Peyer's patch (tissue), 4 donors: Measurements from ENCODE around the gene NFIB. TPM values are rescaled to one million over a fixed set of nuclear protein-coding genes. Genes with fewer than 3 reads are reported as not detected.

Experiments used
- DNase-seq, 3 donors: peaks; one replicate each; pipeline ENCODE4 v3.0.0-alpha.2; 2017 to 2019
- H3K27ac ChIP-seq, 4 donors: fragments of 200-600 bp; sonication (generic); one replicate each; pipeline ENCODE4 v1.5.1; 2016 to 2019
- H3K27me3 ChIP-seq, 2 donors: fragments of 200-600 bp; sonication (generic); one replicate each; pipeline ENCODE4 v1.5.1; 2019
- H3K36me3 ChIP-seq, 3 donors: fragments of 200-600 bp; sonication (generic); one replicate each; pipeline ENCODE4 v1.5.1; 2016 to 2019
- H3K4me1 ChIP-seq, 4 donors: fragments of 200-600 bp; sonication (generic); one replicate each; pipeline ENCODE4 v1.5.1; 2016 to 2019
- H3K4me3 ChIP-seq, 4 donors: fragments of 200-600 bp; sonication (generic); 1 replicate in 3 of 4; 2 replicates in 1 of 4; pipeline ENCODE4 v1.5.1; 2016 to 2019; ENCODE audit warnings: mild to moderate bottlenecking in 1 of 4
- H3K9me3 ChIP-seq, 4 donors: fragments of 200-600 bp; sonication (generic); one replicate each; pipeline ENCODE4 v1.5.1; 2016 to 2019; ENCODE audit warnings: mild to moderate bottlenecking in 1 of 4
- POLR2A ChIP-seq, 2 donors: fragments of 450-650 bp; IDR thresholded peaks; one replicate each; pipeline ENCODE4 v1.5.1; 2017; ENCODE audit warnings: antibody characterized with exemption in 2 of 2, mild to moderate bottlenecking in 2 of 2, moderate library complexity in 2 of 2
- total RNA-seq, 4 donors: library from RNA; depleted of rRNA; stranded (reverse); fragments of >200 nt; gene quantifications; one replicate each; pipeline ENCODE4 v1.1.0, GENCODE V29; 2016
- TF ChIP-seq, protein P1 (sequence below), 6 experiments: fragments of 450-650 bp in 4 of 6; fragments of 200-600 bp in 2 of 6; sonication (generic) in 1 of 6; IDR thresholded peaks; one replicate each; pipeline ENCODE4 v1.5.1; 2017 to 2019; ENCODE audit warnings: antibody characterized with exemption in 6 of 6, mild to moderate bottlenecking in 3 of 6, moderate library complexity in 1 of 6

Gene NFIB
- total RNA-seq, 4 donors from 2014 or later, result 89.7 to 229 (median 159) TPM

DNA sequence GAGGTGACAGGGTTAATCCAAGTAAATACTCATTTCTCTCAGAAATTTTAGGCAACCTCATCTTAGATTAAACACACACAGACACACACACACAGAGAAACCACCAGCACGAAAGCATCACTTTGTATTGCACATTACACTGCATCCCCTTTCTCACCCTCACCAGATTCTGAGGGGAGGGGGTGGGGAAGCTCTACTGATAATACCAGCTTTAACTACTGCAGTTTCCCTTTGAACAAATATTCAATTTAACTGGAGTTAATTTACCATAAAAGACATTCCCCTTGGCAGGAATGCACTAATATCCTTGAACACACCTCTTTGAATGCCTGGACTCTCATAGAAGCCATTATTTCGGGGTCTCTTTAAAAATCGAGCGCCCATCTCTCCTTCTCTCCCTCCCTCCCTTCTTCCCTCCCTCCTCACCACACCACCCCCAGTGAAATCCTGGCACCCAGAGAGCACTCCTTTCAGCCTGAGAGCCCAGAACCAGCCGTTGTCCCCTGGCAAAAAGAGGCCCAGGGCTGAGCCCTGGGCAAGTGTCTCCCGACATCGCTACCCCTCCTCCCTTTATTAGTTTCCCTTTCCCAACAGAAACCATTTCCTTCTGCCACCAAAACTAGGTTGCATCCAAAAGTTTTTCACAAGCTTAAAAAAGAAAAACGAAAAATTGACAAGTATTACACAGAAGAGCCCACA, 2.8 kb upstream of the NFIB start:
- H3K27me3 ChIP-seq, result no peaks in the 10 kb centered on the region
- peaks cover 0 to 14% (median 3%) of the 10 kb centered on the region in 4 donors for H3K4me1 ChIP-seq
- TF ChIP-seq POLR2A (IDR thresholded peaks at IDR 0.05), result no peak
- TF ChIP-seq, protein P1, sequence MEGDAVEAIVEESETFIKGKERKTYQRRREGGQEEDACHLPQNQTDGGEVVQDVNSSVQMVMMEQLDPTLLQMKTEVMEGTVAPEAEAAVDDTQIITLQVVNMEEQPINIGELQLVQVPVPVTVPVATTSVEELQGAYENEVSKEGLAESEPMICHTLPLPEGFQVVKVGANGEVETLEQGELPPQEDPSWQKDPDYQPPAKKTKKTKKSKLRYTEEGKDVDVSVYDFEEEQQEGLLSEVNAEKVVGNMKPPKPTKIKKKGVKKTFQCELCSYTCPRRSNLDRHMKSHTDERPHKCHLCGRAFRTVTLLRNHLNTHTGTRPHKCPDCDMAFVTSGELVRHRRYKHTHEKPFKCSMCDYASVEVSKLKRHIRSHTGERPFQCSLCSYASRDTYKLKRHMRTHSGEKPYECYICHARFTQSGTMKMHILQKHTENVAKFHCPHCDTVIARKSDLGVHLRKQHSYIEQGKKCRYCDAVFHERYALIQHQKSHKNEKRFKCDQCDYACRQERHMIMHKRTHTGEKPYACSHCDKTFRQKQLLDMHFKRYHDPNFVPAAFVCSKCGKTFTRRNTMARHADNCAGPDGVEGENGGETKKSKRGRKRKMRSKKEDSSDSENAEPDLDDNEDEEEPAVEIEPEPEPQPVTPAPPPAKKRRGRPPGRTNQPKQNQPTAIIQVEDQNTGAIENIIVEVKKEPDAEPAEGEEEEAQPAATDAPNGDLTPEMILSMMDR (IDR thresholded peaks at IDR 0.05), result no peak
- no peak for DNase-seq
- no peaks in the 10 kb centered on the region for H3K36me3 ChIP-seq
- H3K9me3 ChIP-seq, result no peaks in the 10 kb centered on the region
- peak overlapping the region in 3 of 4 donors; percentile 65 to 98 (median 94) for H3K27ac ChIP-seq
- peak overlapping the region in 2 of 4 donors; percentile 87 to 90 for H3K4me3 ChIP-seq

DNA sequence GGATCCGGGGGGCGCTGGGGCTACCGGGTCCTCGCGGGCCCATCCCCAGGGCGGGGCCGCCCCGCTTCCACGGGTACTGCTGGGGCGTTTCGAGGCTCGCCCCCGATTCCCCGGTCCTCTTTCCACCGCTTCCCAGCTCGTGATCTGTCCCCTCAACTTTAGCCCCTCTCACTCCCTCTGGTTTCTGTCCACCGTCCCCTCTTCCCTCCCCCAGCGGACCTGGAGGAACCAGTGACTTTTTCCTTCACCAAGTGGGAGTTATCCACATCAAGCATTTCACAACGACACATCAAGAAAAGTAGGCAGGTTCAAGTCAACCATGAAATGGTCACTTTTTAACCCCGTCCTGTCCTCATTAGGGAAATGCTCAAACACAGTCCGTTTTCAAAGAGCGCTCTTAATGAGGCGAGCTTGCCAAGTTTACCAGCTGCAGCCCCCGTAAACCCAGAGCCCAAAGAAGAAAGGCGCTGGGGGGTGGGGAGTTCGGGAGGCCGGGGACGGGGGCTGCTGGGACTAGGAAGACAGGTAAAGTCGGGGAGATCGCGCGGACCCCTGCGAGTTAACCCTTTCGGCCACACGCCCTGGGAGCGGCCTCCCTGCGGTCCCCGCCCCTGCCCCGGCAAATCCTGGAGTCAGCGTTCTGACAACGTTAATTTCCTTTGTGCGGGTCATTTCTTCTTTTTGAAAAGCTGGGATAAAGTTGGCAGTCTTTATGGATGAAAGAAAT, 2.1 kb upstream of the NFIB start:
- peak overlapping the region; percentile 43 to 90 (median 70) for H3K4me3 ChIP-seq
- H3K9me3 ChIP-seq, result no peaks in the 10 kb centered on the region
- H3K36me3 ChIP-seq, result no peaks in the 10 kb centered on the region
- H3K27me3 ChIP-seq, result no peaks in the 10 kb centered on the region
- peak overlapping the region; percentile 65 to 98 (median 80) for H3K27ac ChIP-seq
- H3K4me1 ChIP-seq, result peaks cover 0 to 14% (median 3%) of the 10 kb centered on the region in 4 donors
- DNase-seq, result peak in 1 of 3 donors; percentile 63
- TF ChIP-seq, protein P1 (IDR thresholded peaks at IDR 0.05), result no peak
- TF ChIP-seq POLR2A (IDR thresholded peaks at IDR 0.05), result no peak

DNA sequence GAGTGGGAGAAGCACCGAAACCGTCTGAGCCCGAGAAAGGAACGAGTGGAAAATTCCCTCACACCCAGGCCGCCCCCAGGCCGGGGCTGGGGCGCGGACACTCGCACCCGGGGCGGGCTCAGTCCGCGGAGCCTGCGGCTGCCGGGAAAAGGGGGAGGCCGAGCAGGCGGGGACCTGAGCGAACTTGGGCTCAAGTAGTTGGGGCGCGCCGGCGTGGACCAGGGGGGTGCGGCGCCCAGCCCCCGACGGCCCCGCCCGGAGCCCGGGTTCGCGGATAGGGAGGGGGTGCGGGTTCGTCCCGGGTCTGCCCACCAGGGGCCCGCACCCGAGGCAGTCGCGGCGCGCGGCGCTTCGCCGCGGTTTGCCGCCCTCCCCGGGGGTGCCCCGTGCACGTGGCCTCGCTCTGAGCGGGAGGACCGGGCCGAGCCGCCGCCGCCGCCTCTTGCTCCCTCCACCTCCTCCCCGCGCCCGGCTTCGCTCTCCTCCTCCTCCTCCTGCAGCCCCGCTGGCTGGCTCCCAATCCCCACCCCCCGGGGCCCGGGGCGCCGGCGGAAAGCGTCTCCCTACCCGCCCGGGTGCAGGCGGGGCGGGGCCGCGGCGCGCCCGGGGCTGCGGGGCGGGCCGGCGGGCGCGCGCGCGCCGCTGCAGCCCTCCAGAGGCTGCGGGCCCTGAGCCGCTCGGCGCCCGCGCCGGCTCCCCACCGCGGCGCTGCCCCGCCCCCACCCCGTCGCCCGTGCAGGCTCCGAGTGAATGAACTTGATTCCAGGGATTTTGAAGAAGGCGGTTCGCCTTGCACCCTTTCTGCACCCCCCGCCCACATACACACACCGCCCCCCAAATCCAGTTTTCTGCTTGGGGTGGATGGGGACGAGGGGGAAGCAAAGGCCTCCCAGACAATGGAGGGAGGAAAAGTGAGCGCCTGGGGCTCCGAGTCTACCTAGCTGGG, 1.3 kb upstream of the NFIB start:
- H3K36me3 ChIP-seq, result no peaks in the 10 kb centered on the region
- no peaks in the 10 kb centered on the region for H3K27me3 ChIP-seq
- peak; percentile 32 to 52 for TF ChIP-seq POLR2A (IDR thresholded peaks at IDR 0.05)
- TF ChIP-seq, protein P1 (IDR thresholded peaks at IDR 0.05), result peak in 2 of 6 experiments; percentile 3 to 21
- peaks cover 0 to 9% (median 3%) of the 10 kb centered on the region in 4 donors for H3K4me1 ChIP-seq
- peak; percentile 34 to 94 (median 90) for DNase-seq
- peak overlapping the region; percentile 70 to 98 (median 90) for H3K27ac ChIP-seq
- H3K4me3 ChIP-seq, result peak overlapping the region; percentile 43 to 90 (median 70)
- no peaks in the 10 kb centered on the region for H3K9me3 ChIP-seq

DNA sequence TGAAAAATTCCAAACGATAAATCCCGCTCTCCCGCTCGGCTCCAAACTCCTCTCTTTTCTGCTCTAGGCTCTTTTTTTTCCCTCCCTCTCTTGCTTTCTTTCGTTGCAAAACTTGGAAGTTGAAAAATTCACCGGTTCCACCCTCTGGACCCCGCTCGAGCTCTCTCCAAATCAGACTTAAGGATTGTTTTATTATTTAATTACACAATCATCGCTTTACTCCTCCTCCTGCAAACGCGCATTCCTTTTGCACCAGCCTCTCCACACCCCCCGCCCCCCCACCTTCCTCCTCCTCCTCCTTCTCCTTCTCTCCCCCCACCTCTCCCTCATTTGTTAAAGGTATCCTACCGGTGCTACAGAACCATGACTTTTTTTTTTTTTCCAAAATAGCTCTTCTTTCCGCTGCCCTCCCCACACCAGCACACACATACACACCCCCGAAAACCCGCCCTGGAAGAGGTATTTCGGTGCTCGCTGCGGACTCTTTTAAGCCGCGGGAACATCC, 535 bp upstream of the NFIB start:
- Histone ChIP-seq H3K9me3 (no peaks in the 10 kb centered on the region), H3K27ac (peak overlapping the region; percentile 70 to 98 (median 90)), H3K4me1 (peaks cover 0 to 6% (median under 1%) of the 10 kb centered on the region in 4 donors), H3K27me3 (no peaks in the 10 kb centered on the region), H3K4me3 (peak overlapping the region; percentile 43 to 90 (median 70)), H3K36me3 (no peaks in the 10 kb centered on the region)
- peak; percentile 24 to 88 (median 83) for DNase-seq
- TF ChIP-seq, protein P1 (IDR thresholded peaks at IDR 0.05), result peak in 1 of 6 experiments; percentile 1
- peak; percentile 31 to 82 for TF ChIP-seq POLR2A (IDR thresholded peaks at IDR 0.05)
